H1 (cell line): Measurements from ENCODE around the gene SLC38A5.

Experiments used
- CHD1 ChIP-seq: IDR thresholded peaks from 2 replicates; pipeline ENCODE4 v1.6.1; 2012; ENCODE audit warnings: low read depth, low read length, improper control_type of control experiment
- CTCF ChIP-seq, 3 experiments: IDR thresholded peaks; 1 replicate in 2 of 3; 2 replicates in 1 of 3; pipeline versions ENCODE4 v1.5.1 to v1.6.1; 2011; ENCODE audit warnings: low read length in 3 of 3, mild to moderate bottlenecking in 3 of 3, inconsistent platforms in 2 of 3, low read depth in 1 of 3, moderate library complexity in 1 of 3; ENCODE audit not compliant: insufficient read depth in 1 of 3; ENCODE audit errors: control extremely low read depth in 1 of 3
- E2F6 ChIP-seq: IDR thresholded peaks from 2 replicates; pipeline ENCODE4 v1.6.1; 2012; ENCODE audit warnings: inconsistent platforms
- EP300 ChIP-seq, 2 experiments: IDR thresholded peaks; 1 replicate in 1 of 2; 2 replicates in 1 of 2; pipeline ENCODE4 v1.6.1; 2011 to 2012; ENCODE audit warnings: low read depth in 2 of 2, low read length in 2 of 2, mild to moderate bottlenecking in 2 of 2, borderline replicate concordance in 1 of 2, inconsistent platforms in 1 of 2, moderate library complexity in 1 of 2
- GABPA ChIP-seq: IDR thresholded peaks from 2 replicates; pipeline ENCODE4 v1.6.1; 2011; ENCODE audit warnings: mild to moderate bottlenecking, low read length, moderate library complexity, borderline replicate concordance; ENCODE audit not compliant: insufficient read depth
- JUND ChIP-seq: IDR thresholded peaks from 2 replicates; pipeline ENCODE4 v1.6.1; 2011; ENCODE audit warnings: mild to moderate bottlenecking, improper control_type of control experiment, low read length
- PHF8 ChIP-seq: fragments of 200-600 bp; sonication (generic); conservative IDR thresholded peaks from 2 replicates; pipeline ENCODE4 v1.7.1; 2012; ENCODE audit warnings: low read depth, mild to moderate bottlenecking, inconsistent platforms, low read length, moderate library complexity
- SIN3A ChIP-seq, 2 experiments: IDR thresholded peaks in 1 of 2; conservative IDR thresholded peaks in 1 of 2; 2 replicates each; pipeline ENCODE4 v1.6.1; 2011 to 2012; ENCODE audit warnings: low read length in 2 of 2, improper control_type of control experiment in 1 of 2, low read depth in 1 of 2, mild to moderate bottlenecking in 1 of 2
- TF ChIP-seq, protein P1 (sequence below): IDR thresholded peaks from 2 replicates; pipeline ENCODE4 v1.6.1; 2011; ENCODE audit warnings: low read depth, mild to moderate bottlenecking, low read length; ENCODE audit not compliant: insufficient read depth

DNA sequence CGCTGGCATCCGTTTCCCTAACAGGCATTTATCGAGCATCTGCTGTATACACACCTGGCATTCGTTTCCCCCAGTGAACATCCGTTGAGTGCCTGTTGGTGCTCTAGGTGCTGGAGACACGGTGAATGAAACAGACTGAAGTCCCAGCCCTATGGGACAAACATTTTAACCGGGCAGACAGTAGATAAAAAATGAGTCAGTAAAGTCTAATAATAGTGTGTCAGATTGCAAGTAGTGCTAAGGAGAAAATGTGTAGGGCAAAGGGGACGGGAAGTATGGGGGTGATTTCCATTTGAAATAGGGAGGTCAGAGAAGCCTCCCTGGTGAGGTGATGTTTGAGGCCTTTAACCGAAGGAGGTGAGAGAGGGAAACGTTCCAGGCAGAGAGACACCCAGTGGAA is 46.2 kb upstream of the SLC38A5 start:
- TF ChIP-seq CTCF (IDR thresholded peaks at IDR 0.05; ENCODE audit: control extremely low read depth in 1 of 3, insufficient read depth in 1 of 3, low read depth in 1 of 3, low read length in 3 of 3) = no peak
- TF ChIP-seq E2F6 = no peak
- no peak for TF ChIP-seq GABPA
- no peak for TF ChIP-seq JUND
- TF ChIP-seq SIN3A (conservative IDR thresholded peaks at IDR 0.05 in 1 of 2, IDR thresholded peaks at IDR 0.05 in 1 of 2; ENCODE audit: low read depth in 1 of 2, low read length in 2 of 2) = no peak
- TF ChIP-seq PHF8 = no peak
- TF ChIP-seq EP300 (IDR thresholded peaks at IDR 0.05; ENCODE audit: borderline replicate concordance in 1 of 2, low read depth in 2 of 2, low read length in 2 of 2) = no peak
- TF ChIP-seq, protein P1, sequence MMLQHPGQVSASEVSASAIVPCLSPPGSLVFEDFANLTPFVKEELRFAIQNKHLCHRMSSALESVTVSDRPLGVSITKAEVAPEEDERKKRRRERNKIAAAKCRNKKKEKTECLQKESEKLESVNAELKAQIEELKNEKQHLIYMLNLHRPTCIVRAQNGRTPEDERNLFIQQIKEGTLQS = no peak
- no peak for TF ChIP-seq CHD1
